HAP-1 (cell line): Measurements from ENCODE around the gene KRT79.

Experiments used
- DNase-seq, 2 experiments: peaks; one replicate each; pipeline ENCODE4 v3.0.0-alpha.2; 2016 to 2020; ENCODE audit warnings: low spot score in 2 of 2
- H3K27me3 ChIP-seq: fragments of 250-450 bp; sonication (Bioruptor Pico); 2 replicates; pipeline ENCODE4 v1.5.1; 2020; ENCODE audit warnings: low read depth, mild to moderate bottlenecking, moderate library complexity
- H3K36me3 ChIP-seq: fragments of 250-450 bp; sonication (Bioruptor Pico); replicated peaks from 2 replicates; pipeline ENCODE4 v1.5.1; 2020; ENCODE audit warnings: mild to moderate bottlenecking
- H3K4me1 ChIP-seq: fragments of 250-450 bp; sonication (Bioruptor Pico); 2 replicates; pipeline ENCODE4 v1.5.1; 2020; ENCODE audit warnings: mild to moderate bottlenecking
- H3K4me3 ChIP-seq: fragments of 250-450 bp; sonication (Bioruptor Pico); 2 replicates; pipeline ENCODE4 v1.5.1; 2020; ENCODE audit warnings: mild to moderate bottlenecking, moderate library complexity
- H3K9me3 ChIP-seq: fragments of 250-450 bp; sonication (Bioruptor Pico); 2 replicates; pipeline ENCODE4 v1.5.1; 2020; ENCODE audit warnings: mild to moderate bottlenecking, moderate library complexity
- in situ Hi-C: fragments of 300-500 bp; cut with MboI; formaldehyde crosslinking; loops from 3 replicates; pipeline ENCODE4 v1.14.3; 2020; ENCODE audit warnings: low sequenced_read_pairs, inconsistent platforms, mixed read lengths

Gene KRT79

DNA sequence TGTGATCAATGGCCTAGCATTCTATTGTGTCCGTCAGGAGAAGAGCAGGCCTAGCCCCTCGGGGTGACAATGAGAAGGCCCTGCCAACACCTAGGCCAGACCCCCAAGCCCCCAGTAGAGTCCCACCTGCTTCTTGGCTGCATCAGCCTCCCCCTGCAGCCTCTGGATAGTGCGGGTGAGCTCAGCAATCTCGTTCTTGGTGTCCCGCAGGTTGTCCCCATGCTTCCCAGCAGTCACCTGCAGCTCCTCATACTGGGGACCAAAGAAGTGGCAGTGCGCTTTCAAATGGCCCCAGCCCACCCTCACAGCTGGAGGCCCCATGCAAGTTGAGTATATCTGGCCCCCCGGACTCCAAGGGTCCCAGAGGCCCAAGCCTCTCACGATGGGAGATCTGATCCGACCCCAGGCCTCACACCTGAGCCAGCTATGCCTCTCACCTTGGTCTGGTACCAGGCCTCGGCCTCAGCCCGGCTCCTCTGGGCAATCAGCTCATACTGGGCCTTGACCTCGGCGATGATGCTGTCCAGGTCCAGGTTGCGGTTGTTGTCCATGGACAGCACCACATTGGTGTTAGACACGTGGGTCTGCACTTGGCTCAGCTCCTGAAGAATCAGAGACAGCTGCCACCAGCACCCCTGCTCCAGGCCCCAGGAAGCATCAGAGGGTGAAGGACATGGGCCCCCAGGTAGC, 10.2 kb downstream of the KRT79 start:
- Histone ChIP-seq H3K9me3 (no peaks in the 10 kb centered on the region; the same call in 1 of the 2 replicates), H3K36me3 (no peaks in the 10 kb centered on the region), H3K27me3 (peaks cover 9% of the 10 kb centered on the region), H3K4me1 (no peaks in the 10 kb centered on the region), H3K4me3 (no peak overlapping the region)
- in situ Hi-C loops = no loop called here
- DNase-seq = no peak

DNA sequence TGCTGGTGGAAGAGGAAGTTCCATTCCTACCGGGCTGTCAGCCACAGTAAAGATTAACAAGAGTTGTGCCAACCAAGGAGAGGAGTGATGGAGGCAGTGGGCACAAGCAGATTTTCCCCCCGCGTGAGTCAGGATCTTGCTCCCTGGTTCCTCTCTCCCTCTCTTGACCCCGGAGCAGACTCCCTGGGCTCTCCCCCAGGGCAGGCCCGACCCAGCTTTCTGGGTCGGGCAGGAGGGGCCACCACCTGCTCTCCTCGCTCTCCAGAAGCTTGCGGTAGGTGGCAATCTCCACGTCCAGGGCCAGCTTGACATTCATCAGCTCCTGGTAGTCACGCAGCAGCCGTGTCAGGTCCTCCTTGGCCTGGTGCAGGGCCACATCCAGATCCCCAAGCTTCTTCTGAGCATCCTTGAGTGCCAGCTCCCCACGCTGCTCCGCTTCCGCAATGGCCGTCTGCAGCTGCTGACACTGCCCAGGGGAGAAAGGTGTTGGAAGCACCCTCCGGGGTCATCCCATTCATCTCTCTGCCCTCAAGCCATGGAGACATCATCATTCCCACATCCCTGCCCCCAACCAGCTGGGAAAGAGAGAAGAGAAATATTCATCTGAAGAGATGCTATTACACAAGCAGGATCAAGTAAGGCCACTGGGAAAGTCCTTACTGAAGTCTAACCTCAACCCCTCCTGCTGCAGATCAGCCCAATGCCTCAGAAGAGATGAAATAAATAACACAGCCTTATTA, 11.2 kb downstream of the KRT79 start:
- Histone ChIP-seq H3K9me3 (no peaks in the 10 kb centered on the region; the same call in 1 of the 2 replicates), H3K4me3 (no peak overlapping the region), H3K36me3 (no peaks in the 10 kb centered on the region), H3K4me1 (no peaks in the 10 kb centered on the region), H3K27me3 (peaks cover 3% of the 10 kb centered on the region; the same call in 1 of the 2 replicates)
- in situ Hi-C loops = no loop called here
- DNase-seq = no peak

DNA sequence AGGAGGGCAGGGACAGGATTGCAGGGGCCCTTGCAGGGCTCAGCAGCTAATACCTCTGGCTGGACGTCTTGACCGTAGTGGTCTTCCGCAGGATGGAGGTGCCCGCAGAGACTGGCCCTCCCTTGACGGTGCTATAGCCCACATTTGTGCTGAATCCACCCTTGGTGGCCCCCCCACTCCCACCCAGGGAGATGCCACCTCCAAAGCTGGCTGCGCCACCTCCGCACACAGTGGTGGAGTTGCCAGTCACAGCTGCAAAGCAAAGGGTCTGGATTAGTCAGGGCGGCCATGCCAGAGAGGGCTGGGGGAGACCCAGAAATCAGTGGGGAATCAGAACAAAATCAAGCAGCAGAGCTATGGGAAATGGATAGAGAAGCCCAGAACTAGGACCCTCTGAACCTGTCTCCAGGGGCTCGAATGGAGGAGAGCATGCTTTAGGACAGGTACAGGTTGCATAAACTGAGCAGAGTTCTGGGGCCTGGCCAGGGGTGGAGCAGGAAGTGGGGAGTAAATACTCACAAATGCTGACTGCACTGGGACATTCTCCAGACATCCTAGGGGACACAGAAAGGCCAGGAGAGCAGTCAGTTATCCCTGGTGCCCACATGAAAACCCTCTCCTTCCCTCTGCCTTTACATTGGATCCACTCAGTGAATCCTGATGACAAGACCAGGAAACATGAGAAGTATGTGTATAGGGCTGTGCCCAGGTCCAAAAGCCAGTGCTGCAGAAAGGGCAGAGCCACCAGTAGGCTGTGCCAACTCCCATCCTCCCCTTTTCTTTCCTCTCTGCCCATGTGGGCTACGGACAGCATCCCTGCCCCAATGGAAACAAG, 12.1 kb downstream of the KRT79 start:
- Histone ChIP-seq H3K4me1 (no peaks in the 10 kb centered on the region), H3K9me3 (no peaks in the 10 kb centered on the region; the same call in 1 of the 2 replicates), H3K27me3 (peaks cover 8% of the 10 kb centered on the region; the same call in 1 of the 2 replicates), H3K36me3 (no peaks in the 10 kb centered on the region), H3K4me3 (no peak overlapping the region)
- DNase-seq = no peak
- in situ Hi-C loops = no loop called here

DNA sequence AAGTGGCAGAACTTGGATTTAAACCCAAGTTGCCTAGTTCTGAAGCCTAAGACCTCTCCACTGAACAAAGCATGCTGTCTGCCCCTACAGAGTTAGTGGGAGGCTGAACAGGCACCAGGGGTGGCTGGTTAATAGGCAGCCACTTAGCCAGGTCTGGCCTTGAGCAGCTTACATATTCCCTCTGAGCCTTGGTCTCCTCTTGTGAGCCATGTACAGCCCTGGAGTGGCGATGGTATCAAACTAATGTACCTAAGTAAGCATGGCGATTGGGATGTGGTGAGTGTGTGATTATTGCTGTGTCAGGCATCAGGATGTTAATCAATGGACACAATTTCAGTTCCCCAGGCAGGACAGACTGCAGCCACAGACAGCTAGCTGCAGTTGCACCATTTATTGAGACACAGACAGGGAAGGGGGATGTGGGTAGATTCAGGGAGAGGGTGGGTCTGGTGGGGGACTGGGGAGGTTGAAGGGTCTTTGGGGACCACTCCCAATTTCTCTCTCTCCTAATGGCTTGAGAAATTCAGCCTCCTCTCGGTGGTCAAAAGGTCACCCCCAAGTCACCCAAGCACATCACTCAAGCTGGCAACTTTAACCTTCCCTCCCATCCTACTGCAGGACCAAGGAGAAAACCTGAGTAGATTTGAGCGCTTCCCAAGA, 12.9 kb downstream of the KRT79 start:
- no peaks in the 10 kb centered on the region for H3K36me3 ChIP-seq
- H3K27me3 ChIP-seq = peaks cover 8% of the 10 kb centered on the region; the same call in 1 of the 2 replicates
- H3K4me3 ChIP-seq = no peak overlapping the region
- no peaks in the 10 kb centered on the region for H3K4me1 ChIP-seq
- no peak for DNase-seq
- in situ Hi-C loops = no loop called here
- no peaks in the 10 kb centered on the region; the same call in 1 of the 2 replicates for H3K9me3 ChIP-seq

- H3K4me1 ChIP-seq = no peaks in the 10 kb centered on the region
- no peaks in the 10 kb centered on the region; the same call in 1 of the 2 replicates for H3K9me3 ChIP-seq
- in situ Hi-C loops = no loop called here
- H3K27me3 ChIP-seq = peaks cover 8% of the 10 kb centered on the region; the same call in 1 of the 2 replicates
- H3K4me3 ChIP-seq = no peak overlapping the region
- no peak for DNase-seq
- H3K36me3 ChIP-seq = no peaks in the 10 kb centered on the region
These were observed 13.6 kb downstream of the KRT79 start for GRCh38 chr12:52820521-52820920.

GRCh38 chr12:52819731-52820510, 14.2 kb downstream of the KRT79 start:
- DNase-seq = no peak
- in situ Hi-C loops = no loop called here
- H3K9me3 ChIP-seq = no peaks in the 10 kb centered on the region; the same call in 1 of the 2 replicates

GRCh38 chr12:52818887-52819420, 15.2 kb downstream of the KRT79 start:
- in situ Hi-C loops = no loop called here
- no peak overlapping the region for H3K4me3 ChIP-seq
- DNase-seq = no peak
- no peaks in the 10 kb centered on the region; the same call in 1 of the 2 replicates for H3K9me3 ChIP-seq
- peaks cover 8% of the 10 kb centered on the region; the same call in 1 of the 2 replicates for H3K27me3 ChIP-seq
- H3K36me3 ChIP-seq = no peaks in the 10 kb centered on the region
- H3K4me1 ChIP-seq = no peaks in the 10 kb centered on the region

More at GRCh38 chr12:52819731-52820510, 14.2 kb downstream of the KRT79 start:
- H3K27me3 ChIP-seq = peaks cover 8% of the 10 kb centered on the region; the same call in 1 of the 2 replicates
- H3K4me3 ChIP-seq = no peak overlapping the region
- H3K4me1 ChIP-seq = no peaks in the 10 kb centered on the region
- H3K36me3 ChIP-seq = no peaks in the 10 kb centered on the region

GRCh38 chr12:52818388-52818787, 15.7 kb downstream of the KRT79 start:
- no peaks in the 10 kb centered on the region for H3K36me3 ChIP-seq
- peaks cover 8% of the 10 kb centered on the region; the same call in 1 of the 2 replicates for H3K27me3 ChIP-seq
- in situ Hi-C loops = no loop called here
- H3K9me3 ChIP-seq = no peaks in the 10 kb centered on the region; the same call in 1 of the 2 replicates
- H3K4me1 ChIP-seq = no peaks in the 10 kb centered on the region
- no peak overlapping the region for H3K4me3 ChIP-seq
- no peak for DNase-seq

GRCh38 chr12:52817699-52818238, 16.3 kb downstream of the KRT79 start:
- in situ Hi-C loops = no loop called here

GRCh38 chr12:52817003-52817698, 17.0 kb downstream of the KRT79 start:
- in situ Hi-C loops = no loop called here
- Histone ChIP-seq H3K4me1 (no peaks in the 10 kb centered on the region), H3K4me3 (no peak overlapping the region), H3K9me3 (no peaks in the 10 kb centered on the region; the same call in 1 of the 2 replicates), H3K36me3 (no peaks in the 10 kb centered on the region), H3K27me3 (peaks cover 8% of the 10 kb centered on the region; the same call in 1 of the 2 replicates)
- DNase-seq = no peak

More at GRCh38 chr12:52817699-52818238, 16.3 kb downstream of the KRT79 start:
- Histone ChIP-seq H3K4me1 (no peaks in the 10 kb centered on the region), H3K27me3 (peaks cover 8% of the 10 kb centered on the region; the same call in 1 of the 2 replicates), H3K36me3 (no peaks in the 10 kb centered on the region), H3K4me3 (no peak overlapping the region), H3K9me3 (no peaks in the 10 kb centered on the region; the same call in 1 of the 2 replicates)
- no peak for DNase-seq

GRCh38 chr12:52815676-52816588, 18.2 kb downstream of the KRT79 start:
- in situ Hi-C loops = no loop called here
- Histone ChIP-seq H3K4me1 (no peaks in the 10 kb centered on the region), H3K27me3 (peaks cover 8% of the 10 kb centered on the region; the same call in 1 of the 2 replicates), H3K4me3 (no peak overlapping the region), H3K9me3 (no peaks in the 10 kb centered on the region; the same call in 1 of the 2 replicates), H3K36me3 (no peaks in the 10 kb centered on the region)
- no peak for DNase-seq
